ENCODE data around the gene PRR12. TPM values are rescaled to one million over a fixed set of nuclear protein-coding genes. Genes with fewer than 3 reads are reported as not detected.
A peak's percentile ranks its signal among the peaks of the same experiment; 100 is the strongest.

PRR12 gene
- total RNA-seq, 4 donors from 2014 or later: 13.5 to 39.6 (median 28.1) TPM

DNA sequence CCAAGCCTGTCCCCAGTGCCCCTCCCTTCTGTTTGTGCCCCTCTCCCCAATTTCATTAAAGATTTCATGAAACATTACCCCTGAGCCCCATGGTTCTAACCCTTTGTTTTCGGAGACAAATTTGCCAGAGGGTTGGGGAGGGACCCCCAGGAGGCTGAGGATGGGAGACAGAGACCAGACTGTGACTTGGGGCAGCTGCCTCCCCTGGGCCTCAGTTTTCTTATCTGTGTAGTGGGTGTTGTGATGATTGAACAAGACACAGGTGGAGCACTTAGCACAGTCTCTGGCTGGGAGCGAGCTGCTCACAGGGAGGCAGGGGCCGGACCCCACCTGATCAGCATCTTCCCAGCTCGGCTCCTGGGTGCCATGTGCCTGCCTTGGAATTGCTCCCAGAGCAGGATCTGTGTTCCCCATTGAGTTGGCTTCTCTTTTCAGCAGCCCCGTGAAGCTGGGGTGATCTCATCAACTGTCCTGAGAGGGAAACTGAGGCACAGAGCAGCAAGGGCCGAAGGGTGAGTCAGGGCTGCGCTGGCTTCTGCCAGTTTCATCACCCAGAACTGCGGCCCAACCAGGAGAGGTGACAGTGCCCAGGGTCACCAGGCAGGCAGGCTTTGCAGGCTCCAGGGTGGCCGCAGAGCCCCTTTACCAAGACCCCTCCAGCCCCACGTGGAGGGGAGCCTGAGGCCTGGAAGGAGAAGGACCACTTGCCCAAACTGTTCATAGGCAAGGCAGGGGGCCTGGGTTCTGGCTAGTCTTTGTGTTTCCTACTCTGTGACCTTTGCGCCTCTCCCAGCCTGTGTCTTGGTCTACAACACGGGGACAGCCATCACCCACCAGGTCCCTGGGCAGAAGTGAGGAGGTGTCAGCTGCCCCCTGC is 67.8 kb downstream of the PRR12 start:
- Histone ChIP-seq H3K9me3 (no peaks in the 10 kb centered on the region), H3K4me3 (no peak overlapping the region), H3K36me3 (peaks cover 0 to 93% (median 0%) of the 10 kb centered on the region in 3 donors), H3K4me1 (peaks cover 0 to 8% (median 7%) of the 10 kb centered on the region in 4 donors), H3K27me3 (no peaks in the 10 kb centered on the region), H3K27ac (no peak overlapping the region)
- no peak for DNase-seq
- TF ChIP-seq, protein P1, sequence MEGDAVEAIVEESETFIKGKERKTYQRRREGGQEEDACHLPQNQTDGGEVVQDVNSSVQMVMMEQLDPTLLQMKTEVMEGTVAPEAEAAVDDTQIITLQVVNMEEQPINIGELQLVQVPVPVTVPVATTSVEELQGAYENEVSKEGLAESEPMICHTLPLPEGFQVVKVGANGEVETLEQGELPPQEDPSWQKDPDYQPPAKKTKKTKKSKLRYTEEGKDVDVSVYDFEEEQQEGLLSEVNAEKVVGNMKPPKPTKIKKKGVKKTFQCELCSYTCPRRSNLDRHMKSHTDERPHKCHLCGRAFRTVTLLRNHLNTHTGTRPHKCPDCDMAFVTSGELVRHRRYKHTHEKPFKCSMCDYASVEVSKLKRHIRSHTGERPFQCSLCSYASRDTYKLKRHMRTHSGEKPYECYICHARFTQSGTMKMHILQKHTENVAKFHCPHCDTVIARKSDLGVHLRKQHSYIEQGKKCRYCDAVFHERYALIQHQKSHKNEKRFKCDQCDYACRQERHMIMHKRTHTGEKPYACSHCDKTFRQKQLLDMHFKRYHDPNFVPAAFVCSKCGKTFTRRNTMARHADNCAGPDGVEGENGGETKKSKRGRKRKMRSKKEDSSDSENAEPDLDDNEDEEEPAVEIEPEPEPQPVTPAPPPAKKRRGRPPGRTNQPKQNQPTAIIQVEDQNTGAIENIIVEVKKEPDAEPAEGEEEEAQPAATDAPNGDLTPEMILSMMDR (IDR thresholded peaks at IDR 0.05): no peak
- no peak for TF ChIP-seq POLR2A (IDR thresholded peaks at IDR 0.05)

GRCh38 chr19:49660338-49660961 is 69.5 kb downstream of the PRR12 start:
- H3K27ac ChIP-seq: no peak overlapping the region
- no peaks in the 10 kb centered on the region for H3K9me3 ChIP-seq
- no peak for DNase-seq
- peaks cover 0 to 13% (median 9%) of the 10 kb centered on the region in 4 donors for H3K4me1 ChIP-seq
- peaks cover 0 to 77% (median 0%) of the 10 kb centered on the region in 3 donors for H3K36me3 ChIP-seq
- H3K27me3 ChIP-seq: no peaks in the 10 kb centered on the region
- no peak overlapping the region for H3K4me3 ChIP-seq
- TF ChIP-seq, protein P1 (IDR thresholded peaks at IDR 0.05): no peak
- TF ChIP-seq POLR2A (IDR thresholded peaks at IDR 0.05): no peak

DNA sequence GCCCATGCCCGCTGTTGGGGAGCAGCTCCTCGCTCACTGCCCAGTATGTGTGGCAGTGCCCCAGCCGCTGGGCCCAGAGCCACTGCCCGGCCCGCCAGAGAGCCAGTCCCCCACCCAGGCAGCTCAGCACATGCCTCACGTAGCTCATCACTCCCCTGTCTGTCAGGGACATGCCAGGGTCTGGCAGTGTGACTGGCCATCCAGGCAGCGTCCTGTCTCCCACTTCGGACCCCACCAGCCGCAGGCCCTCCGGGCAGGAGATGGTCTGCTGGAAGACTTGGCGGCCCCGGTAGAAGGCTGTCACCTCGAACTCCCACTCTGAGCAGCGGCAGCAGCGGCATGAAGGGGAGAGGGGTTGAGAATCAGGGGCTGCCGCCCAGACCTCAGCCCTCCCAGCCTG is 71.0 kb downstream of the PRR12 start:
- H3K27ac ChIP-seq: no peak overlapping the region
- H3K4me3 ChIP-seq: no peak overlapping the region
- TF ChIP-seq, protein P1 (IDR thresholded peaks at IDR 0.05): no peak
- no peak for TF ChIP-seq POLR2A (IDR thresholded peaks at IDR 0.05)
- peaks cover 0 to 61% (median 0%) of the 10 kb centered on the region in 3 donors for H3K36me3 ChIP-seq
- DNase-seq: no peak
- no peaks in the 10 kb centered on the region for H3K27me3 ChIP-seq
- peaks cover 0 to 23% (median 16%) of the 10 kb centered on the region in 4 donors for H3K4me1 ChIP-seq
- H3K9me3 ChIP-seq: no peaks in the 10 kb centered on the region

- peaks cover 0 to 49% (median 0%) of the 10 kb centered on the region in 3 donors for H3K36me3 ChIP-seq
- no peaks in the 10 kb centered on the region for H3K27me3 ChIP-seq
- TF ChIP-seq, protein P1 (IDR thresholded peaks at IDR 0.05): no peak
- TF ChIP-seq POLR2A (IDR thresholded peaks at IDR 0.05): no peak
- no peak for DNase-seq
- H3K4me1 ChIP-seq: peaks cover 0 to 23% (median 16%) of the 10 kb centered on the region in 4 donors
- H3K9me3 ChIP-seq: no peaks in the 10 kb centered on the region
- peak overlapping the region in 3 of 4 donors; percentile 15 to 97 (median 92) for H3K27ac ChIP-seq
- H3K4me3 ChIP-seq: no peak overlapping the region
Measured at GRCh38 chr19:49663224-49663623, 72.2 kb downstream of the PRR12 start.

DNA sequence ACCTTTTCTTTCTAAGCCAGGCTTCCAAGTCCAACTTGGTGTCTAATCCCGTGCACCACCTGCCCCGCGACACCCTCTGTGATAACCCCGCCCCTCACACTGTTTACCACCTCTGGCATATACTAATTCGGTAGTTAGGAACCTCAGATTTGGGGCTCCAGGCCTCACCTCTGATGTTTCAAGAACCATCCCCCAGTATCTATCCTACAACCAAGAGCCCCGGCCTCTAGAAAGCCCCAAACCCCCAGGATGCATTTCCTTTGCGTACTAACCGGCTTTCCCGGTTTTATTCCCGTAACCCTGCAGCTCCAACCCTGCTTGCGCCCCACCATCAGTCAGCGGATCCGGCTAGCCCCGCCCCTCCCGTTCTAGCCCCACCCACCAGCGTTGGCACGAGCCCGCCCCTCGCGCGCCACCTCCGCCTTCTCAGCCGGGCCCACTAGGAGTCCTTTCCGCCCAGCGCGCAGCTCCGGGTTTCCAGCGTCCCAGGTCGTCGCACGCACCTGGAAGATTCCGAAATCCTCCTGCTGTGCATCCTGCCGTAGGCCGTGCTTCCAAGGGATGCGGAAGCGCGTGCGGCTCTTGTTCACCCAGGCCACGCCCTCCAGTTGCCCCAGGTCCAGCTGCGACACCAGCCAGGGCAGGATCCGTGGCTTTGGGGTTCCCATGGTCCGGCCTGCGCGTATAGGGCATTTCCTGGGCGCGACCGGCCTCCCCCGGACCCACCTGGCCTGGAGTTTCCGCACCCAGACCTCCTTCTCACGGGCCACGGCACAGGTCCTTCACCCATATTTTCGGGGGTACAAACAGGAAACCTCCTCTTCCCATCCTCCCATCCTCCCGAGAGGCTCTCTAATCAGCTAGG is 73.4 kb downstream of the PRR12 start:
- TF ChIP-seq POLR2A (IDR thresholded peaks at IDR 0.05): peak; percentile 48 to 72
- TF ChIP-seq, protein P1 (IDR thresholded peaks at IDR 0.05): peak in 4 of 6 experiments; percentile 14 to 58 (median 51)
- Histone ChIP-seq H3K27ac (peak overlapping the region; percentile 80 to 97 (median 92)), H3K9me3 (no peaks in the 10 kb centered on the region), H3K27me3 (no peaks in the 10 kb centered on the region), H3K36me3 (peaks cover 0 to 37% (median 0%) of the 10 kb centered on the region in 3 donors), H3K4me3 (peak overlapping the region; percentile 64 to 98 (median 84)), H3K4me1 (peaks cover 0 to 23% (median 16%) of the 10 kb centered on the region in 4 donors)
- peak; percentile 96 to 97 (median 97) for DNase-seq

Measured in Peyer's patch (tissue), 4 donors.